Vagina (tissue), 2 donors: Measurements from ENCODE around the gene EIF3B. TPM values are rescaled to one million over a fixed set of nuclear protein-coding genes. Genes with fewer than 3 reads are reported as not detected.

ENCODE experiments used
- DNase-seq, 2 donors: peaks; one replicate each; pipeline ENCODE4 v3.0.0-alpha.2; 2017; ENCODE audit errors: extremely low spot score in 2 of 2
- H3K27ac ChIP-seq: fragments of 200-600 bp; sonication (generic); one replicate; pipeline ENCODE4 v1.5.1; 2019
- H3K27me3 ChIP-seq: fragments of 200-600 bp; sonication (generic); one replicate; pipeline ENCODE4 v1.5.1; 2019
- H3K36me3 ChIP-seq, 2 donors: fragments of 200-600 bp; sonication (generic); one replicate each; pipeline ENCODE4 v1.5.1; 2017 to 2019
- H3K4me1 ChIP-seq: fragments of 200-600 bp; sonication (generic); one replicate; pipeline ENCODE4 v1.5.1; 2019
- H3K4me3 ChIP-seq, 2 donors: fragments of 200-600 bp; sonication (generic); 1 replicate in 1 of 2; 2 replicates in 1 of 2; pipeline ENCODE4 v1.5.1; 2016 to 2019
- H3K9me3 ChIP-seq: fragments of 200-600 bp; sonication (generic); one replicate; pipeline ENCODE4 v1.5.1; 2019
- POLR2A ChIP-seq, 2 donors: fragments of 450-650 bp; IDR thresholded peaks; one replicate each; pipeline ENCODE4 v1.6.1; 2017; ENCODE audit warnings: antibody characterized with exemption in 2 of 2, mild to moderate bottlenecking in 2 of 2, moderate library complexity in 2 of 2
- POLR2AphosphoS5 ChIP-seq, 2 donors: sonication (generic); formaldehyde crosslinking; IDR thresholded peaks; one replicate each; pipeline ENCODE4 v1.9.0; 2017; ENCODE audit warnings: antibody characterized with exemption in 2 of 2, mild to moderate bottlenecking in 2 of 2, low read depth in 1 of 2; ENCODE audit not compliant: insufficient read depth in 1 of 2
- intact Hi-C: fragments of 100-400 bp; cut with DNase I; formaldehyde crosslinking; loops from one replicate; pipeline ENCODE4 v1.15.1; 2023
- total RNA-seq: library from RNA; depleted of rRNA; stranded (reverse); fragments of >200 nt; gene quantifications from one replicate; pipeline ENCODE4 v1.2.3, GENCODE V29; 2016
- TF ChIP-seq, protein P1 (sequence below), 3 experiments: fragments of 450-650 bp in 2 of 3; fragments of 200-600 bp in 1 of 3; sonication (generic) in 1 of 3; IDR thresholded peaks; one replicate each; pipeline ENCODE4 v1.5.1; 2017 to 2019; ENCODE audit warnings: antibody characterized with exemption in 3 of 3, mild to moderate bottlenecking in 2 of 3, moderate library complexity in 2 of 3

EIF3B gene
- total RNA-seq, 1 donor from 2014 or later: 90.8 TPM

DNA sequence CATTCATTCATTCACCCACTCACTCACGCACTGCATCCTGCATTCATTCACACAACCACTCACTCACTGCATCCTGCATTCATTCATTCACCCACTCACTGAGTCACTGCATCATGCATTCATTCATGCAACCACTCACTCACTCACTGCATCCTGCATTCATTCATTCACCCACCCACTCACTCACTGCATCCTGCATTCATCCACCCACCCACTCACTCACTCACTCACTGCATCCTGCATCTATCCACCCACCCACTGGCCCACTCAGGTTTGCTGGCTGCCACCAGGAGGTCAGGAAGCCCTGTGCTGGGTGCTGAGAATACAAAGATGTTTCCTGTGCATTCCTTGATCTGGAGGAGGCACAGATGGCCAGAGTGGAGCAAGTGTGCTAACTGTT, 38.0 kb upstream of the EIF3B start:
- intact Hi-C loops: no loop called here
- no peaks in the 10 kb centered on the region for H3K27me3 ChIP-seq

DNA sequence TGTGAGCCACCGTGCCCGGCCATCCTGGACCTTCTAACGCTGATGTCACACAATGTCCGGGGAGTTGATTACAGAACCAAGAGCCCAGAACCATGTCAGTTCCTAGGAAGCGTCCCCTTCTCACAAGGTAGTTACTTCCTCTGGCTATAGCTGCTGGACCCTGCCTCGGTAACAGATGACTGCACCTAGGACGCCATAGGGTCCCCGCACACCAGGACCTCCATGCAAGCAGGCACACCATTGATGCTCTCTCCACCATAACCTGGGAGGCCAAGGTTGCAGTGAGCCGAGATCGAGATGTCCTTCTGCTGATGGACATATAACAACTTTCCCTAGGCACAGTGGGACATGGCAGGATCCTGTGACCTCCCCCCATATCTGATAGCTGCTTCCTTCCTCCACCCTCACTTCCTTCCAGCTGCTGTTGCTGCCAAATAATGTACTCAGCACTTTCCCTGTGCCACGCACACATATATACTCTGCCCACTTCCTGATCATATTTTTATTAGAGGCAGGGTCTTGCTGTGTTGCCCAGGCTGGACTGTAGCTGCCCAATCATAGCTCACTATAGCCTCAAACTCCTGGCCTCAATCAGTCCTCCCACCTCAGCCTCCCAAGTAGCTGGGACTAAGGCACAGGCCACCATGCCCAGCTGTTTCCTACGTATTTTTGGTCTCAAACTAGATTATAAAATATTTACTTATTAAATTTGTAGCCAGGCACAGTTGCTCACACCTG, 36.9 kb upstream of the EIF3B start:
- Histone ChIP-seq H3K4me1 (peaks cover 13% of the 10 kb centered on the region), H3K9me3 (no peaks in the 10 kb centered on the region), H3K27me3 (no peaks in the 10 kb centered on the region), H3K4me3 (no peak overlapping the region), H3K27ac (no peak overlapping the region), H3K36me3 (no peaks in the 10 kb centered on the region)
- DNase-seq: no peak
- intact Hi-C loops: no loop called here
- TF ChIP-seq, protein P1, sequence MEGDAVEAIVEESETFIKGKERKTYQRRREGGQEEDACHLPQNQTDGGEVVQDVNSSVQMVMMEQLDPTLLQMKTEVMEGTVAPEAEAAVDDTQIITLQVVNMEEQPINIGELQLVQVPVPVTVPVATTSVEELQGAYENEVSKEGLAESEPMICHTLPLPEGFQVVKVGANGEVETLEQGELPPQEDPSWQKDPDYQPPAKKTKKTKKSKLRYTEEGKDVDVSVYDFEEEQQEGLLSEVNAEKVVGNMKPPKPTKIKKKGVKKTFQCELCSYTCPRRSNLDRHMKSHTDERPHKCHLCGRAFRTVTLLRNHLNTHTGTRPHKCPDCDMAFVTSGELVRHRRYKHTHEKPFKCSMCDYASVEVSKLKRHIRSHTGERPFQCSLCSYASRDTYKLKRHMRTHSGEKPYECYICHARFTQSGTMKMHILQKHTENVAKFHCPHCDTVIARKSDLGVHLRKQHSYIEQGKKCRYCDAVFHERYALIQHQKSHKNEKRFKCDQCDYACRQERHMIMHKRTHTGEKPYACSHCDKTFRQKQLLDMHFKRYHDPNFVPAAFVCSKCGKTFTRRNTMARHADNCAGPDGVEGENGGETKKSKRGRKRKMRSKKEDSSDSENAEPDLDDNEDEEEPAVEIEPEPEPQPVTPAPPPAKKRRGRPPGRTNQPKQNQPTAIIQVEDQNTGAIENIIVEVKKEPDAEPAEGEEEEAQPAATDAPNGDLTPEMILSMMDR (IDR thresholded peaks at IDR 0.05): no peak
- TF ChIP-seq POLR2A (IDR thresholded peaks at IDR 0.05): no peak
- no peak for TF ChIP-seq POLR2AphosphoS5 (IDR thresholded peaks at IDR 0.05; ENCODE audit: insufficient read depth in 1 of 2, low read depth in 1 of 2)

More for the DNA sequence above, 38.0 kb upstream of the EIF3B start:
- H3K4me1 ChIP-seq: peaks cover 20% of the 10 kb centered on the region
- no peaks in the 10 kb centered on the region for H3K36me3 ChIP-seq
- H3K4me3 ChIP-seq: no peak overlapping the region
- TF ChIP-seq POLR2A (IDR thresholded peaks at IDR 0.05) (no peak), POLR2AphosphoS5 (IDR thresholded peaks at IDR 0.05; ENCODE audit: insufficient read depth in 1 of 2, low read depth in 1 of 2) (no peak)
- TF ChIP-seq, protein P1 (IDR thresholded peaks at IDR 0.05): no peak
- no peaks in the 10 kb centered on the region for H3K9me3 ChIP-seq
- no peak for DNase-seq
- no peak overlapping the region for H3K27ac ChIP-seq

DNA sequence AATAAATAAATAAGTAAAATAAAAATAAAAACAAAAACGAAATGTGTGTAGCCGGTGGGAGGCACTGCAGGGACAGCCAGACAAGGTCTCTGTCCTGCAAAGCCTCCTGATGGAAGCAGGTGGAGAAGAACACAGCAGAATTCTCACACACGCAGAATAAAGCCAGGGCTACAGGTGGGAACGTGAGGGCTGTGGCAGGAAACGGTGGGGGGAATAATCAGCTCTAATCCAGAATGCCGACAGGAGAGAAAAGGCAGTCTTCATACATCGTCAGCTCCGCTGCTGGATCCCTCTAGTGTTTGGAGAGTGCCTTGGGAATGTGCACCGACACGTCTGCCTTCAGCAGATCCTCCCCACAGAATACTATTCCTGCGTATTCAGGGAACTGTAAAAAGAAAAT, 33.6 kb upstream of the EIF3B start:
- Histone ChIP-seq H3K4me1 (no peaks in the 10 kb centered on the region), H3K27ac (no peak overlapping the region), H3K27me3 (no peaks in the 10 kb centered on the region), H3K4me3 (no peak overlapping the region), H3K9me3 (no peaks in the 10 kb centered on the region), H3K36me3 (no peaks in the 10 kb centered on the region)
- TF ChIP-seq, protein P1 (IDR thresholded peaks at IDR 0.05): no peak
- TF ChIP-seq POLR2A (IDR thresholded peaks at IDR 0.05) (no peak), POLR2AphosphoS5 (IDR thresholded peaks at IDR 0.05; ENCODE audit: insufficient read depth in 1 of 2, low read depth in 1 of 2) (no peak)
- no peak for DNase-seq
- intact Hi-C loops: no loop called here

DNA sequence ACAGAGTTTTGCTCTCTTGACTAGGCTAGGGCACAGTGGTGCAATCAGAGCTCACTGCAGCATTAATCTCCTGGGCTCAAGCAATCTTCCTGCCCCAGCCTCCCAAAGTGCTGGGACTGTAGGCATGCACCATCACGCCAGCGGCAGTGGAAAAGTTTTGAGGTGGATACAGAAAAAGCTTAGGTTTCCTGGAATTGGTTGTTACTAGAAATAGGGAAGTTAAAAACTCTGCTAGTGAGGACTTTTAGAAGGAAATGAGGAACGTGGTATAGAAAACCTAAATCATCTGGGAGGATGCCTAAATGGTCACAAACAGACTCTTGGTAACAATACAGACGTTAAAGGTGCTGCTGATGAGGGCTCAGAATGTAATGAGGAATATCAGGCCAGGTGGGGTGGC, 29.5 kb upstream of the EIF3B start:
- H3K36me3 ChIP-seq: no peaks in the 10 kb centered on the region
- no peak for DNase-seq
- H3K27me3 ChIP-seq: no peaks in the 10 kb centered on the region
- intact Hi-C loops: no loop called here
- no peaks in the 10 kb centered on the region for H3K4me1 ChIP-seq
- no peak overlapping the region for H3K27ac ChIP-seq
- no peak overlapping the region for H3K4me3 ChIP-seq
- no peaks in the 10 kb centered on the region for H3K9me3 ChIP-seq
- no peak for TF ChIP-seq POLR2A (IDR thresholded peaks at IDR 0.05)
- no peak for TF ChIP-seq POLR2AphosphoS5 (IDR thresholded peaks at IDR 0.05; ENCODE audit: insufficient read depth in 1 of 2, low read depth in 1 of 2)
- TF ChIP-seq, protein P1 (IDR thresholded peaks at IDR 0.05): no peak

DNA sequence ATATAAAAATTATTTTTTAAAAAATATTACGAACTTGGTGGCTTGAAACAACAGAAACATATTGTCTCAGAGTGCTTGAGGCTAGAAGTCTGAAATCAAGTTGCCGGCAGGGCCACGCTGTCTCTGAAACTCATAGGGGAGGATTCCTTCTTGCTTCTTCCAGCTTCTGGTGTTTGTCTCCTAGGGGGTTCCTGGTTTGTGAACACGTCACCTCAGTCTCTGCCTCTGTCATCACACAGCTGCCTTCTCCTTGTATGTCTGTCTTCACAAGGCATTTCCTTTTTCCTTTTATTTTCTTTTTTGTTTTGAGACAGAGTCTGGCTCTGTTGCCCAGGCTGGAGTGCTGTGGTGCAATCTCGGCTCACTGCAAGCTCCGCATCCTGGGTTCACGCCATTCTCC, 27.7 kb upstream of the EIF3B start:
- H3K27me3 ChIP-seq: no peaks in the 10 kb centered on the region
- no peaks in the 10 kb centered on the region for H3K4me1 ChIP-seq
- intact Hi-C loops: no loop called here

More for the DNA sequence above, 27.7 kb upstream of the EIF3B start:
- DNase-seq: no peak
- no peaks in the 10 kb centered on the region for H3K36me3 ChIP-seq
- H3K9me3 ChIP-seq: no peaks in the 10 kb centered on the region
- H3K4me3 ChIP-seq: no peak overlapping the region
- no peak overlapping the region for H3K27ac ChIP-seq
- no peak for TF ChIP-seq POLR2A (IDR thresholded peaks at IDR 0.05)
